Caco-2 (cell line): ENCODE measurements around the gene PDXDC1. TPM values are rescaled to one million over a fixed set of nuclear protein-coding genes. Genes with fewer than 3 reads are reported as not detected.
"Not testable (repeated sequence)": the region's sequence is repeated elsewhere in the genome, so short reads cannot be mapped to it uniquely, and the experiment has no call there.

ENCODE experiments used
- BruUV-seq: library from RNA; stranded (reverse); fragments of 400-500 nt; replicated peaks from 2 replicates; lab custom pipeline; 2021; lab: Mats Ljungman, UMichigan
- CTCF ChIA-PET: fragments of 300-600 bp; sonication (Branson Sonifier 250); formaldehyde crosslinking; loops from one replicate; lab custom pipeline; 2022; ENCODE audit warnings: antibody characterized with exemption; lab: Charles Lee
- POLR2A ChIA-PET: fragments of 300-600 bp; sonication (Branson Sonifier 250); formaldehyde crosslinking; loops from one replicate; lab custom pipeline; 2022; ENCODE audit warnings: antibody characterized with exemption; lab: Charles Lee
- DNase-seq, 2 experiments: peaks; one replicate each; pipeline versions ENCODE4 v3.0.0 to v3.0.0-alpha.2; 2020 to 2022
- H3K27me3 ChIP-seq: replicated peaks from 2 replicates; pipeline ENCODE4 v1.6.0; 2011; ENCODE audit warnings: low read length; ENCODE audit not compliant: control insufficient read depth, insufficient read depth
- H3K36me3 ChIP-seq: 2 replicates; pipeline ENCODE4 v1.5.1; 2011; ENCODE audit warnings: low read length; ENCODE audit not compliant: control insufficient read depth, insufficient read depth
- H3K4me1 ChIP-seq: fragments of 250-450 bp; sonication (Bioruptor Pico); 2 replicates; pipeline ENCODE4 v1.5.1; 2020; ENCODE audit warnings: mild to moderate bottlenecking
- H3K4me3 ChIP-seq: 2 replicates; pipeline ENCODE4 v1.5.1; 2011; ENCODE audit warnings: low read depth, mild to moderate bottlenecking, control low read depth, low read length
- H3K9me3 ChIP-seq: fragments of 250-450 bp; sonication (Bioruptor Pico); 2 replicates; pipeline ENCODE4 v1.5.1; 2020; ENCODE audit warnings: mild to moderate bottlenecking, moderate library complexity
- H3K27ac Mint-ChIP-seq: one replicate; pipeline ENCODE4 v1.8.0; 2022; ENCODE audit warnings: mixed read lengths; ENCODE audit not compliant: unreplicated experiment
- H3K27me3 Mint-ChIP-seq: one replicate; pipeline ENCODE4 v1.8.0; 2022; ENCODE audit warnings: mixed read lengths; ENCODE audit not compliant: insufficient read depth, unreplicated experiment
- H3K36me3 Mint-ChIP-seq: one replicate; pipeline ENCODE4 v1.8.0; 2022; ENCODE audit warnings: mild to moderate bottlenecking, mixed read lengths; ENCODE audit not compliant: insufficient read depth, unreplicated experiment
- H3K4me1 Mint-ChIP-seq: one replicate; pipeline ENCODE4 v1.8.0; 2022; ENCODE audit warnings: low read depth, mixed read lengths; ENCODE audit not compliant: unreplicated experiment
- H3K4me3 Mint-ChIP-seq: one replicate; pipeline ENCODE4 v1.8.0; 2022; ENCODE audit warnings: mild to moderate bottlenecking, moderate library complexity, mixed read lengths; ENCODE audit not compliant: unreplicated experiment
- H3K9me3 Mint-ChIP-seq: one replicate; pipeline ENCODE4 v1.8.0; 2022; ENCODE audit warnings: mixed read lengths; ENCODE audit not compliant: unreplicated experiment
- intact Hi-C: fragments of 100-400 bp; cut with micrococcal nuclease; formaldehyde crosslinking; loops from one replicate; pipeline ENCODE4 v1.10.0; 2022; ENCODE audit not compliant: unreplicated experiment
- total RNA-seq: library from RNA; stranded (reverse); gene quantifications from 2 replicates; pipeline ENCODE4 v1.2.3, GENCODE V29; 2022

The PDXDC1 gene
- total RNA-seq, 1 experiment from 2014 or later, result 139 TPM

DNA sequence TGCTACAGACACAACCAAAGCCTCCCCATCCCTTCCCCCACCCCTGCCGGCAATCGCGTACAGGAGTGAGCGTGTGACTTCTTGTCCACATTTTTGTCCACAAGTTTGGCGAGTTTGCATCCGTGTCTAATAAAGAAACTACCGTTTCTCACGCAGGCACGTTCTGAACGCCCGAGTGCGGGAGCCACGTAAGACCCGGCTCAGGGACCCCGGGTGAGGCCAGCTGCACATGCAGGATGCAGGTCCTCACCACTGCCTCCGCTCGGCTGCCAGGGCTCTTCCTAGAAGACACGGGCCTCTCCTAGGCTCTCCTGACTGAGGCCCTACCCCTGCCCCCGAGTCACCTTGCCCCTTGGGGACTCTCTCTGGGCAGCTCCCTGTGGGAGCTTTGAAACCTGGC, 174.0 kb downstream of the PDXDC1 start:
- H3K4me1 ChIP-seq, DNase-seq, intact Hi-C loops, H3K36me3 ChIP-seq, H3K4me3 ChIP-seq, CTCF ChIA-PET, H3K27ac Mint-ChIP-seq, BruUV-seq, H3K4me3 Mint-ChIP-seq, H3K4me1 Mint-ChIP-seq, H3K9me3 Mint-ChIP-seq, H3K9me3 ChIP-seq, H3K27me3 ChIP-seq, H3K27me3 Mint-ChIP-seq, POLR2A ChIA-PET, H3K36me3 Mint-ChIP-seq: not testable (repeated sequence)

DNA sequence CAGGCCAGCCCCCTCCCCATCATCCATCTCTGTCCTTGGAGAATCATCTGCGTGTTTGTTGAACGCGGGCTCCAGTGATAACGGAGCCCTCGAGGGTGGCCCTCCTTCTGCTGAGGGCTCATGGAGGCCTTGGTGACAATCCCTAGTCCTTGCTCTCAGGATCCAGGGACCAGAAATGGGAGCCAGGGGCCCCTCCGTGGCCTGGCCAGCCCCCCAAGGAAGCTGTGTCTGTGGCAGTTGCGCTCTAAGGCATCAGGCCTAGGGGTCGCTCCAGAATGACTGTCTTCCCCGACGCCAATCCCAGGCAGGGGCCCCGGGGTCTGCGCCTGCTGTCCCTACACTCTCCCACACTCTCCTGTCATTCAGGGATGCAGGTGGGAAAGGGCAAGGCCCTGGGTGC, 174.4 kb downstream of the PDXDC1 start:
- H3K9me3 Mint-ChIP-seq, H3K36me3 ChIP-seq, H3K27me3 Mint-ChIP-seq, H3K36me3 Mint-ChIP-seq, H3K4me1 ChIP-seq, H3K4me1 Mint-ChIP-seq, DNase-seq, H3K4me3 ChIP-seq, H3K9me3 ChIP-seq, BruUV-seq, H3K27me3 ChIP-seq, intact Hi-C loops, POLR2A ChIA-PET, CTCF ChIA-PET, H3K4me3 Mint-ChIP-seq, H3K27ac Mint-ChIP-seq: not testable (repeated sequence)

DNA sequence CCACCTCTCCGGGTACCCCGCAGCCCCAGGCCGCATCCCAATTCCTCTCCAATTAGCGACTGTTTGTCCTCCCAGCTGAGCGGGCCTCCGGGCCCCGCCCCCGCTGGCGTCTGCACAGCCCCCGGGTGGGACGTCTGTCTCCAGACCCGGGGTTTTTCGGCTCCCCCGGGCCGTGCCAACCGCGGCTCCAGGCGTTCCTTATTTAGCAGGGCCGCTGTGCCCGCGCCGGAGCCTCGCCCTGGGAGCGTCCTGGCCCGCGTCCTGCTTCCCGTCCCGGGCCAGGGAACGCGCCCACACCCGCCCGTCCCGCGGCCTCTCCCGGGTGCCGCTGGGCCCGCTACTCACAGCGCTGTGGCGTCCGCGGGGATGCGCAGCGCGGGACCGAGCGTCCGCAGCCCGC, 179.2 kb downstream of the PDXDC1 start:
- H3K4me1 Mint-ChIP-seq, H3K27me3 Mint-ChIP-seq, H3K36me3 ChIP-seq, BruUV-seq, H3K27ac Mint-ChIP-seq, H3K9me3 Mint-ChIP-seq, H3K9me3 ChIP-seq, H3K4me1 ChIP-seq, H3K27me3 ChIP-seq, CTCF ChIA-PET, POLR2A ChIA-PET, H3K36me3 Mint-ChIP-seq, intact Hi-C loops: not testable (repeated sequence)
- H3K4me3 Mint-ChIP-seq, result peak overlapping the region; percentile 61
- DNase-seq, result peak in 1 of 2 experiments; percentile 15
- H3K4me3 ChIP-seq, result peak overlapping the region; percentile 27

DNA sequence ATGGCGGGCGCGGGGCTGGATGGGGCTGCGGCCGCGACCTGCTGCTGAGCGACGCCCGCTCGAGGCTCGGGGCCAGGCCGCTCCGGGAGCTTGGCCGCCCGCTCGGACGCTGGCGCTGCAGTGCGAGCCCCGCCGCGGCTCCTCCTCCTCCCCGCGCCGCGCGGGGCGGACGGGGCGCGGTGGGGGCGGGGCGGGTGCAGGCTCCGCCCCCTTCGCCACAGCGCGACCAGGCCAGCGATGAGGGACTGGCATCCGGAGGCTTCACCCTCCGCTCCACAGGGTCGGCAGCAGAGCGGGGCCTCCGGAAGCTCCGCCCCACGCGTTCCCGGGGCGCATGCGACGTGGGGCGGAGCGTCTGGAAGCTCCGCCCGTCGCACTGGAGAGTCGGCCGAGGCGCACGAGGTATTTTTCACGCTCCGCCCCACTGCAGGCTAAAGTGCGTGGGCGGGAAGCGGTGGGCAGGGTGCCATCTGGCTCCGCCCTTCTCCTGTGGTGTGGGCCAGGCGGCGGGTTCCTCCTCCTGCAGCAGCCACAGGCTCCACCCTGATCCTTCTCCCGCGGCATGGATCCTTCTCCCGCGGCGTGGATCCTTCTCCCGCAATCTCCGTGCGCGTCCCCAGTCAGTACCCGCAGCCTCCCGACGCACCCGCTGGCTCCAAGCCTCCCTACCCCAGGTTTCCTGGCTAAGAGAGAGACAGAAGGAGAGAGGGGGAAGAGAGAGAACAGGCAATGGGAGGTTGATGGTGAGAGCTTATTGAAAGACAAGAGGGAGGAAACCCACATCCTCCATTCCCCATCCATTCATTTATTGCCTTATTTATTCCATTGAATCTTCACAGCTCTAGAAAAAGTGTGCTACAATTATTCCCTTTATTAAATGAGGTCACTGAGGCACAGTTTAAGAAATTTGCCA, 180.1 kb downstream of the PDXDC1 start:
- intact Hi-C loops, H3K27me3 ChIP-seq: not testable (repeated sequence)
- peak overlapping the region; percentile 37 for H3K4me3 ChIP-seq

DNA sequence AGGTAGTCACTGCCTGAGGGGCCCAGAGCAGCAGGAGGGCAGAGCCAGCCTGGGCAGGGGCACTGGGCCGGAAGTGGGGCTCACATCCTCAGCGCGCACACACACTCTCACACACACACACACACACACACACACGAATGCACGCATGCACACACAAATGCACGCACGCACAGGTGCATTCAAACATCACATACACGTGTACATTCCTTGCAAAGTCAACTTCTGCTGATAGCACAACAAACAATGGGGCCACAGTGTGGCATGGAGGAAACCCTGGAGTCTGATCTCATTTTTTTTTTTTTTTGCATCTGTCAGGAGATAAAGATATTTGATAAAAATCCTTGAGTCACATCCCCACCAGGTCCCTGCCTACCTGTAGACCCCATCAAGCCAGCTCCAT, 182.8 kb downstream of the PDXDC1 start:
- H3K27me3 Mint-ChIP-seq, DNase-seq, POLR2A ChIA-PET, H3K4me1 Mint-ChIP-seq, H3K4me3 Mint-ChIP-seq, H3K27ac Mint-ChIP-seq, BruUV-seq, H3K9me3 Mint-ChIP-seq, intact Hi-C loops, H3K4me3 ChIP-seq, H3K4me1 ChIP-seq, H3K36me3 ChIP-seq, H3K36me3 Mint-ChIP-seq, CTCF ChIA-PET, H3K9me3 ChIP-seq, H3K27me3 ChIP-seq: not testable (repeated sequence)

More for the DNA sequence above, 180.1 kb downstream of the PDXDC1 start:
- H3K36me3 Mint-ChIP-seq, H3K4me1 Mint-ChIP-seq, BruUV-seq, H3K4me1 ChIP-seq, H3K9me3 ChIP-seq, POLR2A ChIA-PET, H3K27ac Mint-ChIP-seq, H3K9me3 Mint-ChIP-seq, H3K36me3 ChIP-seq, H3K27me3 Mint-ChIP-seq, CTCF ChIA-PET: not testable (repeated sequence)
- peak overlapping the region; percentile 73 for H3K4me3 Mint-ChIP-seq
- peak; percentile 87 to 90 for DNase-seq

DNA sequence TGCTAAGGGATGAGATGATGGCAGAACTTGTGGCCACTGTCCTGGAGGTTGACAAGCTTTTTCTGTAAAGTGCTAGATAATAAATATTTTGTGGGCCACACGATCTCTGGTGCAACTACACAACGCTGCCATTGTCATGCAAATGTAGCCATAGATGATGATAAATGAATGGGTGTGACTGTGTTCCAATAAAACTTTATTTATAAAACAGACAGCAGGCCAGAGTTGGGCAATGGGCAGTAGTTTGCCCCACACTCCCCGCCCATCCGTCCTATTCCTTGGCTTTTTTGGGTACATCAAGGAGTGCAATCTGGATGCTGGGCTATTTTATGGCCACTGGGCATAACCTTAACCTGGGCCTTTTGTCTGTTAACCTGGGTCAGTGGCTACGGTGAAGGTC, 184.8 kb downstream of the PDXDC1 start:
- H3K27ac Mint-ChIP-seq, CTCF ChIA-PET, intact Hi-C loops, POLR2A ChIA-PET, H3K36me3 Mint-ChIP-seq, H3K27me3 Mint-ChIP-seq, BruUV-seq, H3K4me1 ChIP-seq, H3K9me3 ChIP-seq, H3K4me1 Mint-ChIP-seq, H3K9me3 Mint-ChIP-seq, H3K4me3 Mint-ChIP-seq, H3K4me3 ChIP-seq, H3K36me3 ChIP-seq, H3K27me3 ChIP-seq, DNase-seq: not testable (repeated sequence)

DNA sequence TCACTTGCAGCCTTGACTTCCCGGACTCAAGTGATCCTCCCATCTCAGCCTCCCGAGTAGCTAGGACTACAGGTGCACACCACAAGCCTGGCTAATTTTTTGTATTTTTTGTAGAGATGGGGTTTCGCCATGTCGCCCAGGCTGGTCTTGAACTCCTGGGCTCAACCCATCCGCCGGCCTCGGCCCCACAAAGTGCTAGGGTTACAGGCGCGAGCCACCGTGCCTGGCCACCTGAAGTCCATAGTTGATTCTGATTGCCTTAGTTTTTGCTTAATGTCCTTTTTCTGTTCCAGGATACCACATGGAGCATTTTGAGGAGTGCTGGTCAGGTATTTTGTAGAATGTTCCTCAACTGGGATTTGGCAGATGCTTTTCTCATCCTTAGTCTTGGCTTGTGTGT, 185.7 kb downstream of the PDXDC1 start:
- H3K27ac Mint-ChIP-seq, CTCF ChIA-PET, H3K36me3 Mint-ChIP-seq, H3K27me3 Mint-ChIP-seq, intact Hi-C loops, H3K9me3 Mint-ChIP-seq, H3K9me3 ChIP-seq, POLR2A ChIA-PET, H3K27me3 ChIP-seq, H3K4me1 ChIP-seq, H3K4me3 ChIP-seq, H3K4me3 Mint-ChIP-seq, H3K36me3 ChIP-seq, H3K4me1 Mint-ChIP-seq, DNase-seq, BruUV-seq: not testable (repeated sequence)
